ENCODE results near the gene SDC3.

Gene SDC3

GRCh38 chr1:30916296-30916695 lies 7.7 kb upstream of the SDC3 start:
- no peak for DNase-seq (ENCODE audit: low read depth, low spot score)
- no peak for TF ChIP-seq CTCF (IDR thresholded peaks at IDR 0.05; ENCODE audit: low read depth, low read length)
- in situ Hi-C loops (cut with HindIII; ENCODE audit: low sequenced_read_pairs): loop anchor here (25.0 kb wide), 1 partner anchor 1679 kb away; the partner anchor contains the start of genes MECR and PTPRU

GRCh38 chr1:30915491-30916230 lies 7.1 kb upstream of the SDC3 start:
- no peak overlapping the region for H3K4me3 ChIP-seq (ENCODE audit: low read depth, low read length)
- no peak for TF ChIP-seq CTCF (IDR thresholded peaks at IDR 0.05; ENCODE audit: low read depth, low read length)
- DNase-seq (ENCODE audit: low read depth, low spot score): no peak
- in situ Hi-C loops (cut with HindIII; ENCODE audit: low sequenced_read_pairs): loop anchor here (25.0 kb wide), 1 partner anchor 1678 kb away; the partner anchor contains the start of genes MECR and PTPRU

More at GRCh38 chr1:30916296-30916695, 7.7 kb upstream of the SDC3 start:
- no peak overlapping the region for H3K4me3 ChIP-seq (ENCODE audit: low read depth, low read length)

GRCh38 chr1:30914931-30915330 lies 6.4 kb upstream of the SDC3 start:
- no peak overlapping the region for H3K4me3 ChIP-seq (ENCODE audit: low read depth, low read length)
- in situ Hi-C loops (cut with HindIII; ENCODE audit: low sequenced_read_pairs): loop anchor here (5.0 to 25.0 kb wide), 2 partner anchors 113 to 1678 kb away; partner anchors contain the start of genes MECR and PTPRU
- no peak for TF ChIP-seq CTCF (IDR thresholded peaks at IDR 0.05; ENCODE audit: low read depth, low read length)
- DNase-seq (ENCODE audit: low read depth, low spot score): no peak

GRCh38 chr1:30914587-30914922 lies 6.0 kb upstream of the SDC3 start:
- no peak for DNase-seq (ENCODE audit: low read depth, low spot score)
- in situ Hi-C loops (cut with HindIII; ENCODE audit: low sequenced_read_pairs): loop anchor here (5.0 to 25.0 kb wide), 2 partner anchors 112 to 1677 kb away; partner anchors contain the start of genes MECR and PTPRU
- no peak overlapping the region for H3K4me3 ChIP-seq (ENCODE audit: low read depth, low read length)
- no peak for TF ChIP-seq CTCF (IDR thresholded peaks at IDR 0.05; ENCODE audit: low read depth, low read length)

GRCh38 chr1:30912913-30913652 lies 4.5 kb upstream of the SDC3 start:
- in situ Hi-C loops (cut with HindIII; ENCODE audit: low sequenced_read_pairs): loop anchor here (5.0 to 25.0 kb wide), 2 partner anchors 111 to 1676 kb away; partner anchors contain the start of genes MECR and PTPRU
- DNase-seq (ENCODE audit: low read depth, low spot score): no peak
- no peak for TF ChIP-seq CTCF (IDR thresholded peaks at IDR 0.05; ENCODE audit: low read depth, low read length)
- H3K4me3 ChIP-seq (ENCODE audit: low read depth, low read length): no peak overlapping the region

GRCh38 chr1:30912224-30912623 lies 3.7 kb upstream of the SDC3 start:
- in situ Hi-C loops (cut with HindIII; ENCODE audit: low sequenced_read_pairs): loop anchor here (5.0 to 25.0 kb wide), 2 partner anchors 110 to 1675 kb away; partner anchors contain the start of genes MECR and PTPRU
- no peak for DNase-seq (ENCODE audit: low read depth, low spot score)
- H3K4me3 ChIP-seq (ENCODE audit: low read depth, low read length): no peak overlapping the region
- TF ChIP-seq CTCF (IDR thresholded peaks at IDR 0.05; ENCODE audit: low read depth, low read length): no peak
